Myocyte (in vitro differentiated cells): ENCODE results near the gene AGAP1. TPM values are rescaled to one million over a fixed set of nuclear protein-coding genes. Genes with fewer than 3 reads are reported as not detected.
"Not testable (repeated sequence)": the region's sequence is repeated elsewhere in the genome, so short reads cannot be mapped to it uniquely, and the experiment has no call there.

Source experiments
- DNase-seq: peaks from one replicate; pipeline ENCODE4 v3.0.0-alpha.2; 2012; ENCODE audit warnings: low read depth
- total RNA-seq: library from RNA; depleted of rRNA; stranded (reverse); fragments of >200 nt; gene quantifications from 2 replicates; pipeline ENCODE4 v1.2.3, GENCODE V29; 2014

Gene AGAP1
- total RNA-seq, 1 donor from 2014 or later, result 15.5 TPM

DNA sequence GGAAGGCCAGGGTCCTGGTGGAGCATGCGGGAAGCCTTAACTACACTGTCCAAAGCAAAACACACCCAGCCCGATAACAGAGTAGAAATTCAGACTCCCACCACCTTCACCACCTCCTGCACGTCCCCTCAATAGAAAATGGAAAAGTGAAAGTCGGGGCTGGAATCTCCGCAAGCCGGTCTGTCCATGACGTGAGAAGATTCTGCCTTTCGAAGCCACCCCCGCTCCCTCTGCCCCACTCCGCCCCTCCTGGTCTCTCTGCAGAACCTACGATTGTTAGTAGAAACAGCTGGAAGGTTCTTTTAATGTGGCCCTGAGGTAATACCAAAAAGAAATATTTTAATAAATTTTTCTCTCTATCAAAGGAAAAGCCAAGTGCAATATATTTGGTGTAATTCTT, 558.0 kb downstream of the AGAP1 start:
- DNase-seq, result no peak

DNA sequence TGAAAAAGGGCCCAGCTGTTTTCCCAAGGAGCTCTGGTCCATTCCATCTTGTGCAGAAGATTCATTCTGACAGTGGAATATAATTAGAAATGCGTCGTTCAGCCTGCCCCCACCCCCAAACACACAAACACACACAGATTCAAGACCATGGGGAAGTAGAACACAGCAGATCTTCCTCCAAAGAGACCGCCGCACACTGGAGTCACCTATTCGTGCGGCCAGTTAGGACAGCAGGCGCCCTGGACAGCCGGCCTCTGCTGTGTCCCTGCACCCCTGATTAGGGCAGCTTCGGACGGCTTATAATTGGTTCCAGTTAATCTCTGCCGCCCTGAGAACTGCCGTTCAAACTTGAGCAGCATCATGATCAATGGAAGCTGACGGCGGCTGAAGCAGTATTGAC, 558.4 kb downstream of the AGAP1 start:
- no peak for DNase-seq

DNA sequence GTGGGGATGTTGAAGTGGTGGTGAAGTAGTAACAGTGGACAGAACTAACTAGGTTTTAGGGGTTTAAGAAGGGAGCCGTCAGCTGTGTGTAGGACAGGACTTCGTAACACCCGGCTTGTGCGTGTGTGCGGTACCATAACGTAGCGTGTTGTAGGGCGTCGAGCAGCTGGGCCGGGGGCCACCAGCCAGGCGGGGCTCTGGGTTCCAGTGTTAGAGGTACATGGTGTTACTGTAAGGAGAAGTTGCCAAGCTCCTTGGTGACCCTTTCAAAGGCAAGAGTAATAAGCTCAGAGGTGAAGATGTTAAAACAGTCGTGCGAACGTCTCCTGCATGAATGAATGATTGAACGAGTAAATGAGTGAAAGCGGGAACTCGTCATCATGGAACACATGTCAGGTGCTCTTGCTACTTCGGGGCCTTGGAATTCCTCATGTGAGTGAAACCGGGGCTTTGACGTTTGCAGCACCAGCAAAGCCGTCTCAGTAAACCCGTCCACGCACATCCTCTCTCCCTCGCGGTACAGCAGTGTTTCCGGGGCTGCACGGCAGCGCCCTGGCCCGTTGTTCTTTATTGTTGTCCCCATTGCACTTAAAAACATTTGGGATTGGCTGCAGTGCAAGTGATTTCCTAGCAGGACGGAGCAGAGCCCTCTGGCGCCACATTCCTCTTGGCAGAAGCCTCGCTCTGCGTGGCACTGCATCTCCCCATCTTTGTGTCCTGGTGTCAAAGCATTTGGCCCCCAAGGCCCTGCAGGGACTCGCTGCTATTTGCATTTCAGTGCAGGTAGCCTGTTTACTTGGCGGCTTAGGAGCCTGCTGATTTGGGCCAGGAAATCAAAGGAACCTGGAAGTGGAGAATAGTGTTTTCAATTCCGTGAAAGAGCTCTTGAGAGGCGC, 559.3 kb downstream of the AGAP1 start:
- no peak for DNase-seq

DNA sequence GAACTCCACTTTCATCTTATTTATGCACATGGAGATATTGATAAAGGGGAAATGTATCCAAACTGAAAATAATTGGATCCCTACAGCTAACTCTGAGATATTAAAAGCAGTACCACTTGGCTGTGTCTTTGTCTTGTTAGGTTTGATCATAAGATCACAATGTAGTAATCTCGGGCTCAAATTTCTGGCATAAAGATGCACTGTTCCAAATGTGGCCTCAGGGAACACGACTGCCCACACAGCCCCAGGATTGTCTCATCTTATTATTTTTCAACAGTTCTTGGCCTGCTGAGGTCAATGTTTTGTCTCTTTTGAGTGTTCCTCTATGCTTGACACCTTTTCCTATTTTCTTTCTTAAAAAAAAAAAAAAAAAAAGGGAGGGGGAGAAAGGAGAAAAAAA, 560.3 kb downstream of the AGAP1 start:
- peak; percentile 38 for DNase-seq

DNA sequence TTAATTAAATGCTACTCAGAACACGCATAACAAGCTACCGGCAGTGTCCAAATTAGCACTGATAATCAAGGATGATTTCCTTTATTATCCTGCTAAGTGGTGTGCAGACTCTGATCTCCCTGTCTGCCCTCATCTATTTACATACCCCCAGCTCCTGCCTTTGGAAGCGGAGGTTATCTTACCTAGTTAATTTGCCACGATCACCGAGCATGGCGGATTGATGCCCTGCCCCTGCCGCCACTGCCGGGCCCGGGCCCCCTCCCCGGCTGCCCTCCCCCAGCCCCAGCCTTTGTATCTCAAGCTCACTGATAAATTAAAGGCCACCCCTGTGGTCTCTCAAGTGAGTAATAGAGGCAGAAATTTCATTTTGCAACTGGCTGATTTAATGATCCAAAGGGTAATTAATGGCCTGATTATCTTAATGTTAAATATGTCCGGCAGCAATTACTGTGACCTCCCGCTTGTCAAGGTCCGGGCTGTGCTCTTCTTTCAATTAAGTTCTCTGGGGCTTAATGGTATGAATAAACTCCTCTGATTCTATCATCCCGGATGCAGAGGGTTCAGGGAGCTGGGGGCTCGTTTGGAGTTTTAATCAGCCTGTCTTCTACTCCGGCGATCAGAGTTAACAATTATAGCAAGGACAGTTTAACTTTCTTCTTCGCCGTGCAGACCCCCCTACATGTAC, 560.9 kb downstream of the AGAP1 start:
- no peak for DNase-seq

DNA sequence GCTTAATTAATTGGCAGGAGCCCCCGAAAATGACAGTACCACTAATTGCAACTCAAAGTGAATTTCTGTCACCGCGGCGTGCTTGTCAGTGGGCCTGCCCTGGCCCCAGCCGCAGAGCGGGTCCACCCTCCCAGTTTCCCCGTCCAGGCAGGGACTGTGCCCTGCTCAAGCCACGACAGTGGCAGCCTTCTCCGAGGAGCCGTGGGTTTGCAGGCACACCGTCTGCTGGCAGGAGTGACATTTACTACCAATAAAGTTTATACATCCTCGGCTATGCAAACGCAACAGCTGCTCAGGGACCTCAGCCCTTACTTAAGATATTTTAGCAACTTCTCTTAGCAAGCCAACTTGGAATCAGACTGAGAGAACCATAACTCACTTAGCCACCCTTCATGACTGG, 561.6 kb downstream of the AGAP1 start:
- DNase-seq, result peak; percentile 45

DNA sequence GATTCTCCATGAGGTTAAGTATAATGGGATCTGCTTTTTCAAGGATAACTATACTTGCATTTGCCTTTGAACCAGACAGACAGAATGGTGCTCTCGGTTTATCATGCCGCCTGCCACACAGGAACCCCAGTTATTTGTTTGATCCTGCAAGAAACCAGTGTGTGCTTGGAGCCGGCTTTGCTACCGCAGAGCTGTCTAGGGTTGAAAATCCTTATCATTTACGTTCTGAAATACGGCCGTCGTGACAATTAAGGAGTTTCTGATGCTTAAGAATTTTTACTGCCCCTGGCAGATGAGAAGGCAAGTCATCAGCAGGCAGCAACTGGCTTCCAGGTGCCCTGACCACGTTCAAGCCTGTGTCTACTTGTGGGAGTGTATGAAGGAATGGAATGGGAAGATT, 562.3 kb downstream of the AGAP1 start:
- DNase-seq, result peak; percentile 35

DNA sequence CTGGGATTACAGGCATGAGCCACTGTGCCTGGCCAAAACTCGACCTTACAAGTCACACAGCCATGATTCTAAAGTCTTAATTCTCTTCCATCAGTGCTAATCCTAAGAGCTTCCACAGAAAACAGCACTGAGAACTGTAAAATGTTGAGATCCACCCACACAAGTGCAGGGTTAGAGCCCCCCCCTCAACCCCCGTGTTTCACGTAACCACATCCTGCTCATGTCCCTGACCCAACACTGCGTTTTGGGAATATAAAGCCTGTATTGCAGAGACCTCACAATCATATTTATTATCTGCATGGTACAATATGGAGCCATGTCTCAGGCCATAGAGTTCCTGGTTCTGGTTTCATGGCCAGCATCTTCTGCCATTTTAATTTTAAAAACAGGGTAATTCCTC, 563.5 kb downstream of the AGAP1 start:
- no peak for DNase-seq

DNA sequence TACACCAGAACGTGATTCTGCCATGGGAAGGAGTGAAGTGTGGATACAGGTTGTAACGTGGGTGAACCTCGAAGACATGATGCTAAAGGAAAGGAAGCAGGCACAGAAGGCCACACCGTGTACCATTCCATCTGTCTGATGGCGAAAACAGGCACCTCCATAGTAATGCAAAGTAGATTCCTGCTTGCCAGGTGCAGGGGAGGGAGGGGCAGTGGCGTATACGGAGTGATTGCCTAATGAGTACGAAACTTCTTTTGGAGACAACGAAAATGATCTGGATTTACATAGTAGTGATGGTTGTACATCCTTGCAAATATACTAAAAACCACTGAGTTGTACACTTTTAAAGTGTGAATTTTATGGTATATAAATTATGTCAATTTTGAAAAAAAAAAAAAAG, 567.7 kb downstream of the AGAP1 start:
- no peak for DNase-seq

DNA sequence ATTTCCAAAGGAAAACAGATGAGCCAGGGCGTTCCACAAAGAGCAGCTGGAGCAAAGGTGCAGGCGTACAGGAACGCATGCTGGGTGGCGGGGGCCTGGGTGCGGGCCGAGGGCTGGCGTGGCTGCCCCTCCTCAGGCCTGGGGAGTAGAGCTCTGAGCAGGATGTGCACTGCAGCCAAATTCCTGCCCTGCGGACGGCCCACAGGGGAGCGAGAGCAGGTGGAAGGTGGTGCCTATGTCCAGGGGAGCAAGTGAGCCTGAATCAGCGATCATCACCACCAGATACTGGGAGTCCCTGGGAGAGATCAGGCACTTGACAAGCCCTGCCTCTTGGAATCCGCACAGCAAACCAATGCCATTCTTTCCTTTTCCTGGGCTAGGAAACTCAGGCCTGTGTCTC, 568.1 kb downstream of the AGAP1 start:
- no peak for DNase-seq

DNA sequence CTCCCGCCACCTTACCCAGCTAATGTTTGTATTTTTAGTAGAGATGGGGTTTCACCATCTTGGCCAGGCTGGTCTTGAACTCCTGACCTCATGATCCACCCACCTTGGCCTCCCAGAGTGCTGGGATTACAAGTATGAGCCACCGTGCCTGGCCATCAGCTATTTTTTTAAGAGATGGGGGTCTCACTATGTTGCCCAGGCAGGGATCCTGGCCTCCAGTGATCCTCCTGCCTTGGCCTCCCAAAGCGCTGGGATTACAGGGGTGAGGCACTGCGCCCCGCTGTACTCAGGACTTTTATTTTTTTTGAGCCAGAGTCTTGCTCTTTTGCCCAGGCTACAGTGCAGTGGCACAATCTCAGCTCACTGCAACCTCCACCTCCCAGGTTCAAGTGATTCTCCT, 569.0 kb downstream of the AGAP1 start:
- DNase-seq, result not testable (repeated sequence)

DNA sequence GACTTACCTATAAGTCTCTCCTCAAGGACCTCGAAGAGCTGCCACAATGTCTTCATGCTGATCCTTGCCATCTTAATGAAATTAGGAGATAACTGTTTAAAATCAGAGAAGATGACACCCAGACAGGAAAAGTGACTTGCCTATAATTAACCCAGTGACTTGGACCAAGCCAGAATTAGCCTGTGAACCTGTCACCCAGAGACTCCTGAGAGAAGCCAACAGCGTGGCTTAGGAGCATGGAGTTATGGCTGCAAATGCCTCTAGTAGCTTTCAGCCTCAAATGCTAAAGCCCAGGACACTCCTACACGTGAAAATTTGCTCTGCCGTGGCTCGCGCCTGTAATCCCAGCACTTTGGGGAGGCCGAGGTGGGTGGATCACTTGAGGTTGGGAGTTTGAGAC, 570.2 kb downstream of the AGAP1 start:
- peak; percentile 62 for DNase-seq

DNA sequence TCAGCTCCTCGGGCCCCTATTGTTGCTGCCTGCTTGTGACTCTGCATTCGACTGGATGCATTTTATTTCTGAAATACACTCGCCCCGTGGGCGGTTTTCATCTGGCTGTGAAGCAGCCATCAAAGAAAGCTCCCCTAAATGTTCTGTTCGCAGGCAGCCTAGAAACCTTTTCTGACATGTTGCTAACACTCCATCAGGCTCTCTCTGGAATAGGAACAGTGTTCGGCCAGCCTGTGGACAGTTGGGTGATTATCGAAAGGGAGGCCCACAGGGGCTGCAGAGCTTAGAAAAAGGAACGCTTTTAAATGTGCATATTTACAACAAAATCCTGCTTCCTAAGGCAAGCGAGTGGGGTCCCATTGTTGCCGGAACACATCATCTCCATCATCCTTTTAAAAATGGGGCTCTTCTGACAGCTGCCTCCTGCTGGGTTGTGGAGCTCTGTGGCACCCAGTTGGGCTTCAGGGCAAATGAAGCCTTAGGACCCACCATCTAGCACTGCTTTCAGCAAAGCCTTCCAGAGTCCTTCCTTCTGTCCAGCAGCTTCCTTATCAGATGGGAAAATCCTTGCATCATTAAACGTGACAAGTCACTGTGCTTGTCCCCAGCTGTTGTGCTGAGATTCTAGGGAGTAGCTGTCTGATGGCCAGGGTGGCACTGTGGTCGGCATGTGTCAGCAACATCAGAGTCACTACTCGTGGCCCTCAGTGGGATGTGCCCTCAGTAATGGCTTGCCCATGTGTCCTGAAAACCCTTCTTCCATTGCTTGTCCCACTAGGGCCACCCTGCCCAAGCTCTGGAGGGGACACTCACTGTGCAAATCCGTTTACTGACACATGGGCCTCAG, 571.7 kb downstream of the AGAP1 start:
- DNase-seq, result peak; percentile 82

DNA sequence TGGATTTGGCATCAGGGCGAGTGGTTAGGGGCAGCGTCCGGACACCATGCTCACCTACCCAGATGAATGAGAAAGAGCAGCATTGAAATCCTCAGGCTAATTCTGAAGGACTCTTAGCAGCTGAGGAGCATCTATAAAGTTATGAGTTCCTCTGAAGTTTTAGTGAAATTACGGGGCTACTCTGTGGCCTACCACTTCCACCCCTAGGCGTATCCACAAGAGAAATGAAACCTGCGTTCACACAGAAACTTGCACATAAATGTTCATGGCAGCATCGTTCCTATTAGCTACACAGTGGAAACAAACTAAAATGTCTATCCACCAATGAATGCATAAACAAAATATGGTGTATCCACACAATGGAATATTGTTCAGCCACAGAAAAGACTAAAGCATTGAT, 576.4 kb downstream of the AGAP1 start:
- DNase-seq, result no peak

DNA sequence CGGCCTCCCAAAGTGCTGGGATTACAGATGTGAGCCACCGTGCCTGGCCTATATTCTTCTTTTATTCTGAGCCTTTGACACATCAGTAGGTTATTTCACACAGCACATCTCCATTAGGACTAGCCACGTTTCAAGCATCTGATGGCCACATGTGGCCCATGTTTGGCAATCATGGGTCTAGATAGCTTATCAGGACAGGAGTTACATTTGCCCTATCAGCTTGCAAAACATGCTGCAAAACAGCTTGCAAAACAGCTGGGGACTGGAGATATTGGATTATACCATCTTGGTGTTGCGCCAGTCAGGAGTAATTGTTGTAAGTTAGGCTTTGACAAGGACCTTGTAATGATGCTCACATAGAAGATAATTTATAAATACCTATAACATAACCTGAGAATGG, 579.4 kb downstream of the AGAP1 start:
- no peak for DNase-seq

DNA sequence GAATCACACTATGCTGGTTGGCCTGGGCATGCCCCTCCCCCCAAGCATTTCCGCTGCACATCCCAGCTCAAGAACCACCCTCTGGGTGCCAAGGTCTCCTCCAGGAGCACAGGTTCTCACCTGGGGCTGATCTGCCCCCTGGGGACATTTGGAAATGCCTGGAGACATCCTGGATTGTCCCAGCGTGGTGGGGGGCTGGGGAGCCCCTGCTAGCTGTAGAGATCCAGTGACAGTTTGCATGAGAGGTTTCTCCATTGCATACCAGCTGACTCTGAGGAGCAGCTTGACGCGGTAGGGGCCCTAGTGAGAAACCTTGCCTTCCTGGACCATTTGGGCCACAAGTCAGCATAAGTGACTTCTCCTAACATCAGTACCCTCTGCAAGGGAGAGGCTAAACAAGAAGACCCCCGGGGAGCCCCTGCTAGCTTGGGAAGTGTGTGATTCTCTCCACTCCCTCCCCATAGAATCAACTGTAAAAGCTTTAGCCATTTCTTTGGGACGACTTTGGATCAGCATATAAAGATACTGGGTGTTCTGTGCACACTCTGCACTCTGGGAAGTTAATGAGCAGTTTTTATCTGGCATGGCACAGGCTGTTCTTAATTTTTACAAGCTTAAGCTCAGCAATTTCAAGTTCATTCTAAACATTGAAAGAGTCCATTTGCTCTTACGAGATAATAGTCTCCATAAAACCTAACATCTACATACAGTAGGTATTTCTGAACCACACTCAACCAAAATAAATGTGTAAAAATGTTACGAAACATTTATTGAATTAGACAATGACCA, 580.2 kb downstream of the AGAP1 start:
- DNase-seq, result no peak

DNA sequence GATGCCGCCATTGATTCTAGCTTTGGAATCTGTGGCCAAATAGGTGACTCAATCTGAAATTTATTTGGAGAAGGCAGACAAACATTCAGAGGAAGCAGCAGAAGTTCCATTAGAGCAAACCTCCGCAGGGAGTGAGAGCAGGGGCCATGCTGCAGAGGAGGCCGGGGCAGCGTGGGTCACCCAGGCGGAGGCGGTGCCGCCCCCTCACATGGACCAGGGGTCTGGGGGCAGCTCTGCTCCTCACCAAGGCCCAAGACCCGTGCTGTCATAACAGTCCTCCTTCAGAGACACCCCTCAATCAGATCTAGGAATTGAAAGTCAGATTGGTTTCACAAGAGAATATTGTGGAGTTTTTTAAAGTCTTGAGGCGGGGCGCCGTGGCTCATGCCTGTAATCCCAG, 582.0 kb downstream of the AGAP1 start:
- DNase-seq, result no peak

DNA sequence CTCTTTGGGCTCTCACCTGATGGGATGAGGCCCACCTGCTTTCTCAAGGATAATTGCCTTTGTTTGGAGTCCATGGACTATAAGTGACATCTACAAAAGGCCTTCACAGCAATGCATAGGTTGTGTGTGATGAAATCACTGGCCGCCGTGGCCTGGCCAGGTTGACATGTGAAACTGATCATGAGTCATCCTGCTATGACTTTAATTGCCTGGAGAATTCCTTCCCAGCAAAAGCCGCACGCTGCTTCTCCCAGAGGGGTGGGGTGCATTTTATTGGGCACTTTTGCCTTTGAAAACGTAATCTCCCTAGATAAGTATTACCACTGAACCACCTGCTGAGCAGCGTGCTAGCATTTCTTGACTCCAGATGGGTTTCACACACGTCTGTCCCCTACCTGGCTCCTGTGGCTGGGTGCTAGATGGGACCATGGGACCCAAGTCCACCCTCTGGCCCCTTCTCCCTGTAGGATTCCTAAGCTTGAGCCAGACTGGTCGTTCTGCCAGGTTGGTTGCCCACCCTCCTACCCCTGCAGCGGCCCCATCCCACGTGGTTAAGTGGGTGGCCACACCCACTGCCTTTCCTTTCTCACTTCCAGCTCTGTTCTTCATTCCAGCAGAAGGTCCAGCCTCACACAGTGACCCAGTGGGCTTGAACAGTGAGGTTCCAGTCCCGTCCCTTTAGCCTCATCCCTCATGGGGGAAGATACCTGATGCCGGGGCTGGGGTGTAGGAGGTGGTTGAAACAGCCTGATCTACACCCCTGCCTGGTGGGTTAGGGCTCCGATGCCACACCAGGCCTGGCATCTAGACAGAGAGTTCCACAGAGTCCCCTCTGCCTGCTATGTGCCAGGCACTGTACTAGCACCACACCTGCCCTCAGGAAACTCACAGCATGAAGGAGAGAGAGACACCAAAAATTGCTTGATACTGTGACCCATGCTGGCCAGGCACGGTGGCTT, 584.7 kb downstream of the AGAP1 start:
- DNase-seq, result no peak

DNA sequence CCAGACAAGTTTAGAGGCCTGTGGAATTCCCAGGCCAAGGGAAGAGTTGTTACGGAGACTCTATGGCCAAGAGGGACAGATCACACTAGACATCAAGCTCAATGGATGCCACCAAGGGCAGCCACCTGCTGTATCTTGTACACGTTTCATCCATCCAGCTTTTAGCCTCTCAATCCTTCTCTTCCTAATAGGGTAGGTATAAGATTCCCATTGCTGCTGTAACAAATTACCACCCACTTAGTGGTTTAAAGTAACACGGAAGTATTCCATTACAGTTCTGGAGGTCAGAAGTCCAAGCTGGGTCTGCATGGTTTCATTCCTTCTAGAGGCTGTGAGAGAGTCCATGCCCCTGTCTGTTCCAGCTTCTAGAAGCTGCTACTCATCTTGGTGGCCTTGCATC, 586.6 kb downstream of the AGAP1 start:
- DNase-seq, result no peak

DNA sequence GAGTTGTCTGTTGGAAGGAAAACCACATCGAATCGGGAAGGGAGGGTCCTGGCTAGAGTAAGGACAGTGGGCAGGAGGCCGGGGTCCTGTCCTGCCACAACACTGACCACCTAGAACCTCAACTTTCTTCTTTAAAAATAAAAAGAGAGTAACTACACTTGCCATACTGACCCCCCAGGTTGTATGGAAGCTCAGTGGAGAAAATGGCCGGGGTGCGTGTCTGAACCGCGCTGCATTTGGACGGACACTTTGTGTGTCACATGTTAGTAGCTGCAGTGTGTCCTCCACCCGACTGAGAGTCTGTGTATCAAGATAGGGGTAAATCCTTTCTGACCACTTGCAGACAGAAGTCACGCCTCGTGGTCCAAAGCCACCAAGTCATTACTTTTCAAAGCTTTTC, 587.3 kb downstream of the AGAP1 start:
- peak; percentile 9 for DNase-seq
